ACHN (cell line): Measurements from ENCODE around the gene KCNK16.
"Not testable (repeated sequence)": the region's sequence is repeated elsewhere in the genome, so short reads cannot be mapped to it uniquely, and the experiment has no call there.

Source experiments
- DNase-seq: peaks from one replicate; pipeline ENCODE4 v3.0.0-alpha.2; 2015
- in situ Hi-C: cut with HindIII; loops from 2 replicates; pipeline ENCODE4 v1.10.0; 2017; ENCODE audit warnings: low sequenced_read_pairs, low pct_ligation_motif_present, low pct_unique_long_range_greater_than_20kb

The KCNK16 gene

GRCh38 chr6:39292637-39293036, 29.9 kb downstream of the KCNK16 start:
- in situ Hi-C loops = no loop called here
- DNase-seq = no peak

DNA sequence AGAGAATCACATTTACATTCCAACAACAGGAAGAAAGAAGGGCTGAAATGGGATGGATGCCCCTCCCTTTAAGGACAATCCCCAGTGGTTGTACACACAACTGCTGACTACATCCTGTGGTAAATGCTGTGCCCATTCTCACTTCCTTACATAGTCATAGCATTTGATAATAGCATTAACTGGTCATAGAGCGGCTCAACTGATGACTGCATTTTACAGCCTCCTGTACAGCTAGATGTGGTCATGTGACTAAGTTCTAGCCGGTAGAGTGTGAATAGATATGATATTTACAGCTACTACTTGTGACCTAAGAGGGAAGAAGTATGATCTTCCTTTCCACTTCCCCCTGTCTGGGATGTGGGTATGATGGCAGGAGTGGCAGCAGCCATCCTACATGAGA, 33.0 kb downstream of the KCNK16 start:
- in situ Hi-C loops = no loop called here
- DNase-seq = no peak

GRCh38 chr6:39287601-39288000, 34.9 kb downstream of the KCNK16 start:
- in situ Hi-C loops = no loop called here
- DNase-seq = no peak

- in situ Hi-C loops, DNase-seq: not testable (repeated sequence)
These were observed 35.9 kb downstream of the KCNK16 start for GRCh38 chr6:39286596-39286995.

- in situ Hi-C loops = no loop called here
- DNase-seq = no peak
These were observed 39.7 kb downstream of the KCNK16 start for GRCh38 chr6:39282774-39283173.

- in situ Hi-C loops = no loop called here
- no peak for DNase-seq
These were observed 41.1 kb downstream of the KCNK16 start for GRCh38 chr6:39281312-39281980.

GRCh38 chr6:39280247-39280731, 42.2 kb downstream of the KCNK16 start:
- peak; percentile 4 for DNase-seq
- in situ Hi-C loops = no loop called here

DNA sequence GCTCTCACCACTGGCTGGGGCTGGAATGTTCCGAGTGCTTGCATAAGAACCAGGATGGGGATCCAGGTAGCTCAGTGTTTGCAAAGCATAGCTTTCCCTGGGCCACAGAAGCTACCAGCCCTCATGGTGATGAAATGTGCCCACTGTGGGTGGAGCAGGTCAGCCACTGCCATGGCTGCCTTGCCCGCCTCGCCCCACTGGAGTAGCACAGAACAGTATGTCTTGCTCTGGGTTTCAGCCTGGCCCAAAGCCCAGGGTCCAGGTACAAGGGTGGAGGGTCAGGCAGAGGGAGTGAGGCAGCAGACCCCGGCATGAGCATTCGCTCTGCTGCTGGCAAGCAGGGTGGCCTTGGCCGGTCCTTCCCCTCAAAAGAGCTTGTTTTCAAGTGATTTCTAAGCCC, 43.0 kb downstream of the KCNK16 start:
- in situ Hi-C loops = no loop called here

GRCh38 chr6:39276379-39276995, 46.0 kb downstream of the KCNK16 start:
- in situ Hi-C loops = no loop called here
- no peak for DNase-seq

More for the DNA sequence above, 43.0 kb downstream of the KCNK16 start:
- no peak for DNase-seq

- in situ Hi-C loops = no loop called here
- DNase-seq = no peak
These were observed 47.6 kb downstream of the KCNK16 start for GRCh38 chr6:39274903-39275302.

DNA sequence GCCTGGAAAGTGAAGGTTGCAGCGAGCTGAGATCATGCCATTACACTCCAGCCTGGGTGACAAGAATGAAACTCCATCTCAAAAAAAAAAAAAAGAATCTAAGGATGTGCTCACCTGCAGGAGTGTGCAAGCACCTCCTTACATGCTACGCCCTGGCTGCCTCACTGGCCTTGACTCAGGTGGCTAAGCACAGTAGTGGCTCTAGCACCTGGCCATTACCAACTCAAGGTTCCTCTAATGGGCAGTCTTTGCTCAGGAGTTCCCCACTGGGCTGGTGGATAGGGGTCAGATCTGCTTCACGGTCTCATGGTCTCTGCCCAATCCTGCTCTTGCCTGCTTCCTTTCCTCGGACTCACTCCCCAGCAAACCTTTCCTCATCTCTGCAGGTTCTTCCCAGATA, 48.0 kb downstream of the KCNK16 start:
- DNase-seq = no peak
- in situ Hi-C loops = no loop called here

DNA sequence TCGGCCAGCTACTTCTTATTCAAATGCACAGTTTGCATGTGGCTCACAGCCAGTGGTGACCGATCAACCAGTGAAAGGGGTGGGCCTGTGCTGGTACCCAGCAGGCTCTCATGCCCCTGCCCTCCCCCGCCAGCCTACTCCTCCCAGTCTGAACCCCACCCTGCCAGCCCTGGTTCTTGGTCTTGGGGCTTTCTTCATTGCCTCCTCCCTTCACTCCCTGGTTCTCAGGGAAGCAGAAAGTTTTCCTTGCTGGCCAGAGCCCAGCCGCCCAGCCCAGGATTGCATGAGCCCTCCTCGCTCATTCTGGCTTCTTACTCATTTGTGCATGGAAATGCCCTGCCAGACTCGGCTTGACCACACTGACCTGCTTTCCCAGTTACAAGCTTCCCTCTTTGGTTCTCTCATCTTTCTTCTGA, 49.1 kb downstream of the KCNK16 start:
- in situ Hi-C loops = no loop called here
- no peak for DNase-seq

GRCh38 chr6:39269961-39270360, 52.5 kb downstream of the KCNK16 start:
- in situ Hi-C loops = no loop called here
- no peak for DNase-seq

DNA sequence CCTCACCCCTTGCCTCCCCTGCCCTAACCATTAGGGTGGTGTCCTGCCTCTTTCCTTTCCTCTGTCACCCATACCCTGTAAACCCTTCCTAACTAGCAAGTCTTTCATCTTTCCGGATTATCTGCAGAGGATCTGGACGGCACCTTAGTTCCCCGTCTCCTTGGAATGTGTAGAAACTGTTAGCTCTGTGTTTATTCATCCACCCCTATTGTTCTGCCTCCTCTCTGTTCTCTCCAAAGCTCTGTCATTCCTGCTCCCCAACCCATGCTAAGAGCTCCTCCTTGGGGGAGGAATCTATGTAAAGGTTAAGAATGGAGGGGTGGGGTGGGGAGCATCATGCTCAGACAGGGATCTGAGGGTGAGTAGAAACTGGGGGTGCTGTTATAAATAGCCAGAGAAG, 53.8 kb downstream of the KCNK16 start:
- in situ Hi-C loops = no loop called here

GRCh38 chr6:39268171-39268570, 54.3 kb downstream of the KCNK16 start:
- no peak for DNase-seq
- in situ Hi-C loops = no loop called here

More for the DNA sequence above, 53.8 kb downstream of the KCNK16 start:
- DNase-seq = no peak

- in situ Hi-C loops = no loop called here
- DNase-seq = no peak
These were observed 55.6 kb downstream of the KCNK16 start for GRCh38 chr6:39266782-39267355.

GRCh38 chr6:39266375-39266774, 56.1 kb downstream of the KCNK16 start:
- in situ Hi-C loops = no loop called here
- no peak for DNase-seq
